ENCODE measurements around the gene CALN1.
"Not testable (repeated sequence)": the region's sequence is repeated elsewhere in the genome, so short reads cannot be mapped to it uniquely, and the experiment has no call there.

Gene CALN1

GRCh38 chr7:71753236-71753635 is 658.9 kb downstream of the CALN1 start:
- TF ChIP-seq CTCF (IDR thresholded peaks at IDR 0.05; ENCODE audit: low read length, missing control alignments): no peak
- no peak for DNase-seq (ENCODE audit: low read depth)
- no peak overlapping the region for H3K4me3 ChIP-seq (replicated peaks; ENCODE audit: low read depth, low read length)

GRCh38 chr7:71752171-71752935 is 659.8 kb downstream of the CALN1 start:
- H3K4me3 ChIP-seq (replicated peaks; ENCODE audit: low read depth, low read length): no peak overlapping the region
- TF ChIP-seq CTCF (IDR thresholded peaks at IDR 0.05; ENCODE audit: low read length, missing control alignments): peak; percentile 24
- peak; percentile 22 for DNase-seq (ENCODE audit: low read depth)

GRCh38 chr7:71750290-71750689 is 661.8 kb downstream of the CALN1 start:
- no peak for TF ChIP-seq CTCF (IDR thresholded peaks at IDR 0.05; ENCODE audit: low read length, missing control alignments)
- DNase-seq (ENCODE audit: low read depth): no peak
- no peak overlapping the region for H3K4me3 ChIP-seq (replicated peaks; ENCODE audit: low read depth, low read length)

- no peak overlapping the region for H3K4me3 ChIP-seq (replicated peaks; ENCODE audit: low read depth, low read length)
- no peak for TF ChIP-seq CTCF (IDR thresholded peaks at IDR 0.05; ENCODE audit: low read length, missing control alignments)
- no peak for DNase-seq (ENCODE audit: low read depth)
Measured at GRCh38 chr7:71746006-71746405, 666.1 kb downstream of the CALN1 start.

- H3K4me3 ChIP-seq (replicated peaks; ENCODE audit: low read depth, low read length): no peak overlapping the region
- no peak for DNase-seq (ENCODE audit: low read depth)
- TF ChIP-seq CTCF (IDR thresholded peaks at IDR 0.05; ENCODE audit: low read length, missing control alignments): no peak
Measured at GRCh38 chr7:71740174-71740560, 672.0 kb downstream of the CALN1 start.

- no peak for DNase-seq (ENCODE audit: low read depth)
- H3K4me3 ChIP-seq (replicated peaks; ENCODE audit: low read depth, low read length): no peak overlapping the region
- no peak for TF ChIP-seq CTCF (IDR thresholded peaks at IDR 0.05; ENCODE audit: low read length, missing control alignments)
Measured at GRCh38 chr7:71739520-71740173, 672.5 kb downstream of the CALN1 start.

- DNase-seq (ENCODE audit: low read depth); H3K4me3 ChIP-seq (replicated peaks; ENCODE audit: low read depth, low read length): not testable (repeated sequence)
Measured at GRCh38 chr7:71737931-71738540, 674.1 kb downstream of the CALN1 start.
